Measurements from ENCODE around the gene DNAH17.

DNAH17 gene

DNA sequence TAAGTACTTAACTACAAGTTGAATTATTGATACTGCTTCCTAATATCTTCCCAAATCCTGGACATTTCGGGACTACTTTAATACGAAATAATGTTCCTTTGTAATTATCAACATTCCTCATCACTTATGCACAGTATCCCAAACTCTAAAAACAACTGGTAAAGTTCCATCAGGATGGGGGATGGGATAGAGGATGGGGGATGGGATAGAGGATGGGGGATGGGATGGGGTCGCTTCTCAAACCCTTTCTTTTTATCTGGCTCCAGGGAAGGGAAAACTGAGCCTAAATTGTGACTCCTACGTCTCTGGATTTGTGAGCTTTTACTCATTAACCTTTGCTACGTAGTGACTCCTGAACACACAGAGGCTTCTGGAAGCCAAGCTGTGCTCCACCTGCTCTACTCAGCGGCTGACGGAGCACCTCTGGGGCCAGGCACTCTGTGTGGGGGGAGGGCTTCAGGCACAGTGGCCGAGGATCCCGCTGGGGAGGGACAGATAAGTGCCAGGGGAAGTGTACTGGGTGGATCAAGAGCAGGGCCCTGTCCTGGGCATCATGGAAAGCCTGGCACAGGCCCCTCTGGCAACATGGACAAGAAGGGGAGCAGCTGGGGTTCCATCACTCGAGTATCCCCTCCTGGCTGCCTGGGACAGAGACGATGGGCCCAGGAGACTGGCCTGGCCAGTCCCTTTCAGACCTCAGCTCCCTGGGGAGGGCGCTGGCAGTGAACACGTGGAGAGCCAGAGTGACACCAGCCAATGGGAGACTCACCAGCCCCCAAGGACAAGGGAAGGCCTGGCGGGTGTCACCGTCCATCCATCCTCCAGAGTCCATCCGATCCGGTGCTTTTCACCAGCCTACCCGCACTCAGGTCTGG, 142.5 kb downstream of the DNAH17 start:
- Histone ChIP-seq H3K79me2 (no peaks in the 10 kb centered on the region), H3K27me3 (ENCODE audit: control insufficient read depth, insufficient read depth, low read length) (no peaks in the 10 kb centered on the region), H3K4me2 (ENCODE audit: low read length) (no peak overlapping the region), H3K9me3 (ENCODE audit: control insufficient read depth, low read length) (no peaks in the 10 kb centered on the region), H3K4me3 (ENCODE audit: low read depth, low read length) (no peak overlapping the region), H2AFZ (no peak overlapping the region), H3K27ac (no peak overlapping the region), H3K9ac (no peak overlapping the region), H3K36me3 (ENCODE audit: control insufficient read depth, insufficient read depth, low read length) (no peaks in the 10 kb centered on the region), H3K4me1 (no peaks in the 10 kb centered on the region)
- TF ChIP-seq, protein P1, sequence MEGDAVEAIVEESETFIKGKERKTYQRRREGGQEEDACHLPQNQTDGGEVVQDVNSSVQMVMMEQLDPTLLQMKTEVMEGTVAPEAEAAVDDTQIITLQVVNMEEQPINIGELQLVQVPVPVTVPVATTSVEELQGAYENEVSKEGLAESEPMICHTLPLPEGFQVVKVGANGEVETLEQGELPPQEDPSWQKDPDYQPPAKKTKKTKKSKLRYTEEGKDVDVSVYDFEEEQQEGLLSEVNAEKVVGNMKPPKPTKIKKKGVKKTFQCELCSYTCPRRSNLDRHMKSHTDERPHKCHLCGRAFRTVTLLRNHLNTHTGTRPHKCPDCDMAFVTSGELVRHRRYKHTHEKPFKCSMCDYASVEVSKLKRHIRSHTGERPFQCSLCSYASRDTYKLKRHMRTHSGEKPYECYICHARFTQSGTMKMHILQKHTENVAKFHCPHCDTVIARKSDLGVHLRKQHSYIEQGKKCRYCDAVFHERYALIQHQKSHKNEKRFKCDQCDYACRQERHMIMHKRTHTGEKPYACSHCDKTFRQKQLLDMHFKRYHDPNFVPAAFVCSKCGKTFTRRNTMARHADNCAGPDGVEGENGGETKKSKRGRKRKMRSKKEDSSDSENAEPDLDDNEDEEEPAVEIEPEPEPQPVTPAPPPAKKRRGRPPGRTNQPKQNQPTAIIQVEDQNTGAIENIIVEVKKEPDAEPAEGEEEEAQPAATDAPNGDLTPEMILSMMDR (IDR thresholded peaks at IDR 0.05): no peak

DNA sequence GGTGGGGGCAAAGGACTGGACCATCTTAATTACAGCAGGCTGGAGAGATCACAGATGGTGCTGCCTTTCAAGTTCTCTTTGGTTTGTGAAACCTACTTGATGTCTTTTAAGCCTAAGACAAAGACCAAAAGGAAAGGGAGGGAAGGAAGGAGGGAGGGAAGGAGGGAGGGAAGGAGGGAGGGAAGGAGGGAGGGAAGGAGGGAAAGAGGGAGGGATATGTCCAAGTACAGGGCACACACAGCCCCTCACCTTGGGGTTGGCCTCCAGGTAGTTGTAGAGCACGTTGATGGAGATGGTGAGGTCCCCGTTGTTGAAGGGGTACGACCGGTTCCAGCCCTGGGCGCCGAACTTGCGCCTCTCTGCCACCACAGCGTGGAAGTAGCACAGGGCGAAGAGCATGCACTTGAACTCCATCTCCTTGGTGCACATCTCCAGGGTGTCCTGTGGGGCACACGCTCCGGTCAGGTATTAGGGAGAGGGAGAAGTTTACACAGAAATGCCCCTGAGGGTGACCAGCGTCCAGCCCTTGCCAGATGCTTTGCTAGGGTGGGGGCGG, 143.3 kb downstream of the DNAH17 start:
- no peak overlapping the region for H3K9ac ChIP-seq
- H3K27me3 ChIP-seq (ENCODE audit: control insufficient read depth, insufficient read depth, low read length): no peaks in the 10 kb centered on the region
- no peak overlapping the region for H2AFZ ChIP-seq
- H3K4me2 ChIP-seq (ENCODE audit: low read length): no peak overlapping the region
- no peaks in the 10 kb centered on the region for H3K79me2 ChIP-seq
- no peaks in the 10 kb centered on the region for H3K9me3 ChIP-seq (ENCODE audit: control insufficient read depth, low read length)
- H3K4me3 ChIP-seq (ENCODE audit: low read depth, low read length): no peak overlapping the region
- H3K36me3 ChIP-seq (ENCODE audit: control insufficient read depth, insufficient read depth, low read length): no peaks in the 10 kb centered on the region
- H3K27ac ChIP-seq: no peak overlapping the region
- TF ChIP-seq, protein P1 (IDR thresholded peaks at IDR 0.05): no peak
- no peaks in the 10 kb centered on the region for H3K4me1 ChIP-seq

DNA sequence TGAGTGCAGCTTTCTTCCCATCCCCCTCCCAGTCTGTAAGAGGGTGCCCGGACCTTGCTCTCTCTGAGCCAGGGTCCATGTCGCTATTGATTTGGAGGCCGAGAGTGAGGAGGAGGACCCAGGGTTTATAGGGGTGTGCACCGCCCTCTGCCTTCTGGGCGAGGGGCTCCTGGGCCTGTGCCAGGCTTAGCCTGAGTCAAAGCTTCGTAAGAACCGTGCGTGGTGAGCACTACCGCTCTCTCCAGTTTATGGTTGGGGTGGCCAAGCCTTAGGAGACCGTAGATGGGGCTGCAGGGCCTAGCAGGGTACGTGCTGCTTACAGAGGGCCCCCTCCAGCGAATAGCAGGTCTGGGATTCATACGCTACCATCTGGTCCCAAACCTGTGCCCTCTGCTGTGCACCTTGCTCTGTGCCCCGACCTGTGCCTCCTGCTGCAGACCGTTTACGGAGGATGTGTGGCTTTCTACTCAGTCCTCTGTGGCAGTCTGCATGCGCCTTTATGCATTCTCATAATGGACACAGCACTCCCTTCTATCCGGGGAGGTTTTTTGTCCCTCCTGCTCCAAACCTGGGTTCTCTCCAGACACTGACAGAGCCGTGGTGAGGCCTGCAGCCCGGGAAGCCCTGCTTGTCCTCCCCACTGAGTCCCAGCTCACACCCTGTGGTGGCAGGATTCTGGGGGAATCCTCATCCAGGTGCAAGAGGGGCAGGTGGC, 144.0 kb downstream of the DNAH17 start:
- no peaks in the 10 kb centered on the region for H3K36me3 ChIP-seq (ENCODE audit: control insufficient read depth, insufficient read depth, low read length)
- no peaks in the 10 kb centered on the region for H3K27me3 ChIP-seq (ENCODE audit: control insufficient read depth, insufficient read depth, low read length)
- TF ChIP-seq, protein P1 (IDR thresholded peaks at IDR 0.05): no peak
- H3K79me2 ChIP-seq: no peaks in the 10 kb centered on the region
- no peaks in the 10 kb centered on the region for H3K9me3 ChIP-seq (ENCODE audit: control insufficient read depth, low read length)
- H2AFZ ChIP-seq: no peak overlapping the region
- H3K4me1 ChIP-seq: no peaks in the 10 kb centered on the region
- no peak overlapping the region for H3K27ac ChIP-seq
- no peak overlapping the region for H3K9ac ChIP-seq
- no peak overlapping the region for H3K4me2 ChIP-seq (ENCODE audit: low read length)
- H3K4me3 ChIP-seq (ENCODE audit: low read depth, low read length): no peak overlapping the region

DNA sequence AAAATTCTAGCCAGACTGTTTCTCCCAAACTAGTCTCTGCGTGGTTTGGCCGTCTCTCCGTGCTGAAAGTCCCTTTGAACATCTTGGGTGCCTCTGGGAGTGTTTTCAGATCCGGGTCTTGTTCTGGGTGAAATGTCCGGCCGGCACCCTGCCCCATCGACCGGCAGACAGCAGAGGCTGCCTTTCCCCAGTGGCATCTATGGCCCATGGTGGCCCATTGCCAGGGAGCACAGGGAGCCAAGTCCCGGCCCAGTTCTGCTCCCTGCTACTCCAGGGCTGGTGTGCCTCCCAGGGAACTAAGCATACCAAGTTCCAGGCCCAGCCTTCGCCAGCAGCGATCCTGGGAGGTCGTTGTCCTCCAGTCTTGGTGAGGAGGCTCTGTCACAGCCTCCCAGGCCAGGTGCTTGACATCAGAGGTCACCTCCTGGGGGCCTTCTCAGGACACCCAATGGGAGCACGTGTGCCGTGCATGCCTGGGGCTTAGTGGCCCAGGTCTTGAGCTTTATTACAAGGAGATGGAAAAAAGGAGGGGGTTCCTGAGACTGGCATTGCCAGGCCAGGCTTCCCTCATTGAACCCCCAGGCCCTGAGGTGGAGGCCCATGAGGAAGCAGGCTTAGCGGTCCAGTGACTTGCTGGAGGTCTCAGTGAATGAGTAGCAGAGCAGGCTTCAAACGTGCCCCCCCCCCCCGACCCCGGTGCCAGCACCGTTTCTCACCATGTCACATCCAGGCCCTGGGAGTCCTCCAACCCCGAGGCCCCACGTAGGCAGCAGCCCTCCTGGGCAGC, 144.8 kb downstream of the DNAH17 start:
- no peaks in the 10 kb centered on the region for H3K79me2 ChIP-seq
- H3K4me3 ChIP-seq (ENCODE audit: low read depth, low read length): no peak overlapping the region
- no peaks in the 10 kb centered on the region for H3K36me3 ChIP-seq (ENCODE audit: control insufficient read depth, insufficient read depth, low read length)
- no peak overlapping the region for H3K4me2 ChIP-seq (ENCODE audit: low read length)
- H3K9ac ChIP-seq: no peak overlapping the region
- TF ChIP-seq, protein P1 (IDR thresholded peaks at IDR 0.05): no peak
- H3K27me3 ChIP-seq (ENCODE audit: control insufficient read depth, insufficient read depth, low read length): no peaks in the 10 kb centered on the region
- H2AFZ ChIP-seq: no peak overlapping the region
- H3K4me1 ChIP-seq: no peaks in the 10 kb centered on the region
- no peak overlapping the region for H3K27ac ChIP-seq
- no peaks in the 10 kb centered on the region for H3K9me3 ChIP-seq (ENCODE audit: control insufficient read depth, low read length)
